Measurements from ENCODE around the gene ITGB3BP. TPM values are rescaled to one million over a fixed set of nuclear protein-coding genes. Genes with fewer than 3 reads are reported as not detected.

Gene ITGB3BP
- total RNA-seq, 1 experiment from 2014 or later = 50.2 TPM

DNA sequence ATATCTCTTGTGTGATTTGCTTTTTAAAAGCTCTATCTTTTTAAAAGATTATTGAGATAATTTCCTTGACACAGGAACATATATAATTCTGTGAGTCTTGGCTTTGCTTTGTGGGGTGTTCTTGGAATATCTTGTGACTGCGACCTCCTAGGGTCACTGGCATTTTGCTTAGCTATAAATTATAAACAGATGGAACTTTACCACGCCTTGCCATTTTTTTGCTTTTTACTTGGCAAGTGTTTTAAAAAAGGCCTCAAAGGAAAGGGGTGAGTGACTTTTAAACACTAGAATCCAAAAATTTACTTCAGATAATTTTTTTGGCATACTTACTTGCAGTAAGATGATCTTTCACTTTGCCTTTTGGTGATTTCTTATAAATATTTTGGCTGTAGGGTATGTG, 112.0 kb downstream of the ITGB3BP start:
- no peak for ATAC-seq
- no peaks in the 10 kb centered on the region for H3K4me1 ChIP-seq (ENCODE audit: control insufficient read depth in 1 of 2, insufficient read depth in 2 of 2, low read length in 2 of 2)
- no peak overlapping the region for H3K4me2 ChIP-seq (ENCODE audit: low read length)
- no peaks in the 10 kb centered on the region for H3K79me2 ChIP-seq (ENCODE audit: insufficient read depth, low read length)
- no peak overlapping the region for H3K9ac ChIP-seq (ENCODE audit: low read length)
- no peak for TF ChIP-seq SRF (IDR thresholded peaks at IDR 0.05; ENCODE audit: low read depth)
- H3K27ac ChIP-seq (ENCODE audit: low read depth, low read length) = no peak overlapping the region
- H3K4me3 ChIP-seq (replicated peaks in 1 of 2; ENCODE audit: low read depth in 1 of 2, low read length in 2 of 2) = no peak overlapping the region
- no peaks in the 10 kb centered on the region for H4K20me1 ChIP-seq (ENCODE audit: insufficient read depth)
- no peaks in the 10 kb centered on the region for H3K9me3 ChIP-seq (ENCODE audit: control insufficient read depth in 1 of 2, insufficient read depth in 1 of 2, low read depth in 1 of 2, low read length in 2 of 2)
- no peak overlapping the region for H2AFZ ChIP-seq (ENCODE audit: low read depth, low read length, poor library complexity, severe bottlenecking)
- CTCF ChIA-PET = no interaction called here
- intact Hi-C loops (cut with micrococcal nuclease) = no loop called here
- POLR2A ChIA-PET = no interaction called here
- no TSS peak for BruUV-seq (replicated peaks)
- no peak for DNase-seq (ENCODE audit: low read depth, low spot score)
- RAD21 ChIA-PET (ENCODE audit: low non-redundant PET in 1 of 2, low total read pairs in 2 of 2, uncharacterized antibody in 2 of 2, unreplicated experiment in 2 of 2) = no interaction called here
- H3K36me3 ChIP-seq (ENCODE audit: control insufficient read depth in 1 of 2, insufficient read depth in 2 of 2, low read length in 2 of 2) = no peaks in the 10 kb centered on the region
- H3K9me2 ChIP-seq (ENCODE audit: insufficient read depth) = no peaks in the 10 kb centered on the region
- H3K27me3 ChIP-seq (ENCODE audit: insufficient read depth, low read length) = no peaks in the 10 kb centered on the region

DNA sequence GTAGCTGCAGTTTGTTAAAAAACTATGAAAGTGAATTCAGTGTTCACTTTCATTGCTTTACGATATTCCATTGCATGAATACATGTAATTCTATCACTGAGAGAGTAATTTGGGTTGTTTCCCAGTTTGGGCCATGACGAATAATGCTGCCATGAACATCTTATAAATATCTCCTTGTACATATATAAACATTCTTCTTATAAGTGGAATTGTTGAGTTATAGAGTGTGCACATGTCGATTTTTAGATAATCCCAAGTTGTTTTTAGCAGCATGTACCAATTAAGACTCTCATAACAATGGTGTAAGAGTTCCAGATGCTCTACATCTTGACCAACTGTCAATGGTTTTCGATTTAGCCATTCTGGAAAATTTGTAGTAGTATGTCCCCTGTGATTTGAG, 114.7 kb downstream of the ITGB3BP start:
- TF ChIP-seq CEBPB (IDR thresholded peaks at IDR 0.05; ENCODE audit: low read depth) (no peak), POLR2A (IDR thresholded peaks at IDR 0.05; ENCODE audit: borderline replicate concordance, extremely low read depth, insufficient read depth, insufficient read length) (no peak), ZNF274 (IDR thresholded peaks at IDR 0.05; ENCODE audit: low read depth, low read length) (no peak), MAX (IDR thresholded peaks at IDR 0.05) (no peak), POLR2AphosphoS5 (IDR thresholded peaks at IDR 0.05; ENCODE audit: low read depth, low read length) (no peak), EZH2phosphoT487 (IDR thresholded peaks at IDR 0.05; ENCODE audit: borderline replicate concordance) (no peak)
- no TSS peak for BruUV-seq (replicated peaks)
- H2AFZ ChIP-seq (ENCODE audit: low read depth, low read length, poor library complexity, severe bottlenecking) = no peak overlapping the region
- no peaks in the 10 kb centered on the region for H4K20me1 ChIP-seq (ENCODE audit: insufficient read depth)
- ATAC-seq (no peak), DNase-seq (ENCODE audit: low read depth, low spot score) (no peak)
- no peaks in the 10 kb centered on the region for H3K79me2 ChIP-seq (ENCODE audit: insufficient read depth, low read length)
- no peak overlapping the region for H3K4me3 ChIP-seq (replicated peaks in 1 of 2; ENCODE audit: low read depth in 1 of 2, low read length in 2 of 2)
- POLR2A ChIA-PET = no interaction called here
- no peak overlapping the region for H3K4me2 ChIP-seq (ENCODE audit: low read length)
- no peaks in the 10 kb centered on the region for H3K27me3 ChIP-seq (ENCODE audit: insufficient read depth, low read length)
- no peak overlapping the region for H3K9ac ChIP-seq (ENCODE audit: low read length)
- no peaks in the 10 kb centered on the region for H3K36me3 ChIP-seq (ENCODE audit: control insufficient read depth in 1 of 2, insufficient read depth in 2 of 2, low read length in 2 of 2)
- H3K4me1 ChIP-seq (ENCODE audit: control insufficient read depth in 1 of 2, insufficient read depth in 2 of 2, low read length in 2 of 2) = no peaks in the 10 kb centered on the region
- RAD21 ChIA-PET (ENCODE audit: low non-redundant PET in 1 of 2, low total read pairs in 2 of 2, uncharacterized antibody in 2 of 2, unreplicated experiment in 2 of 2) = no interaction called here
- H3K9me3 ChIP-seq (ENCODE audit: control insufficient read depth in 1 of 2, insufficient read depth in 1 of 2, low read depth in 1 of 2, low read length in 2 of 2) = no peaks in the 10 kb centered on the region
- intact Hi-C loops (cut with micrococcal nuclease) = no loop called here
- H3K27ac ChIP-seq (ENCODE audit: low read depth, low read length) = no peak overlapping the region
- no peaks in the 10 kb centered on the region for H3K9me2 ChIP-seq (ENCODE audit: insufficient read depth)
- CTCF ChIA-PET = no interaction called here

Data from HCT116 (cell line).